Gastroesophageal sphincter (tissue), 3 donors: Measurements from ENCODE around the gene SECISBP2L.

Source experiments
- CTCF ChIP-seq, 4 experiments: fragments of 200-600 bp in 2 of 4; fragments of 450-650 bp in 2 of 4; sonication (generic) in 1 of 4; IDR thresholded peaks; one replicate each; pipeline ENCODE4 v1.5.1; 2017 to 2019; ENCODE audit warnings: antibody characterized with exemption in 4 of 4, mild to moderate bottlenecking in 2 of 4, moderate library complexity in 2 of 4
- POLR2A ChIP-seq, 2 donors: fragments of 450-650 bp; IDR thresholded peaks; one replicate each; pipeline ENCODE4 v1.6.1; 2017; ENCODE audit warnings: antibody characterized with exemption in 2 of 2, mild to moderate bottlenecking in 2 of 2, moderate library complexity in 1 of 2
- POLR2AphosphoS5 ChIP-seq: sonication (generic); formaldehyde crosslinking; IDR thresholded peaks from one replicate; pipeline ENCODE4 v1.6.1; 2017; ENCODE audit warnings: antibody characterized with exemption

GRCh38 chr15:49063402-49064280, 17.4 kb upstream of the SECISBP2L start:
- no peak for TF ChIP-seq CTCF (IDR thresholded peaks at IDR 0.05)
- TF ChIP-seq POLR2AphosphoS5 = no peak
- no peak for TF ChIP-seq POLR2A (IDR thresholded peaks at IDR 0.05)
